Activated naive CD4-positive, alpha-beta T cell treated with anti-CD3 and anti-CD28 coated beads, Interleukin-2, amount 50 U/mL, for 72 hours (primary cell): ENCODE results near the gene MEGF11. TPM values are rescaled to one million over a fixed set of nuclear protein-coding genes. Genes with fewer than 3 reads are reported as not detected.
"Not testable (repeated sequence)": the region's sequence is repeated elsewhere in the genome, so short reads cannot be mapped to it uniquely, and the experiment has no call there.

Experiments
- ATAC-seq, 2 donors: fragments of 150-1000 bp; cut with Tn5 transposase; 2 replicates each; pipeline ENCODE4 v1.10.0; 2021; ENCODE audit warnings: mild to moderate bottlenecking in 2 of 2, moderate library complexity in 2 of 2
- DNase-seq, 2 donors: peaks; one replicate each; pipeline ENCODE4 v3.0.0; 2021 to 2022; ENCODE audit warnings: low spot score in 2 of 2
- H3K27ac Mint-ChIP-seq, 2 donors: one replicate each; pipeline ENCODE4 v1.8.0; 2022; ENCODE audit warnings: mild to moderate bottlenecking in 2 of 2, mixed read lengths in 2 of 2
- H3K36me3 Mint-ChIP-seq, 2 donors: one replicate each; pipeline ENCODE4 v1.8.0; 2022; ENCODE audit warnings: mixed read lengths in 2 of 2
- H3K9me3 Mint-ChIP-seq, 2 donors: one replicate each; pipeline ENCODE4 v1.8.0; 2022; ENCODE audit warnings: mixed read lengths in 2 of 2
- total RNA-seq, 2 donors: library from RNA; stranded (reverse); gene quantifications; one replicate each; pipeline ENCODE4 v1.2.3, GENCODE V29; 2022

The MEGF11 gene
- total RNA-seq, 2 donors from 2014 or later, result not detected

DNA sequence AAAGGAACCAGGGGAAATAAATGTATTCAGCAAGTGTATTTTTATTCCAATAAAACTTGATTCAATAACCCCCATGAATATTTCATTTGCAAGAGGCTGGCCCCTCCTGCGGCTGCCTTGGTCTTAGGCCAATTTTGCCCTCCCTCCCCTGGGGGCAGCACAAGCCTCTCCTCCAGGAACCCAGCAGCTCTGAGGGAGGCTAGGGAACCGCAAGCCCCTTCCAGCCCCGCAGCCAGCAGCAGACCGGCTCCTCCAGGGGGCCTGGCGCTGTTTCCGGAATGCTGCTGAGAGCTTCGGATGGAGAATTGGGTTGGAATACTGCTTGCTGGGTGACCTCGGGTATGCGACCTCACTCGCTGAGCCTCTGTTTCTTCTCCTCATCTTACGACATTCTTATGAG lies 234.2 kb downstream of the MEGF11 start:
- Mint-ChIP-seq H3K27ac (no peak overlapping the region), H3K9me3 (no peaks in the 10 kb centered on the region), H3K36me3 (no peaks in the 10 kb centered on the region)
- no peak for DNase-seq
- no peak for ATAC-seq

DNA sequence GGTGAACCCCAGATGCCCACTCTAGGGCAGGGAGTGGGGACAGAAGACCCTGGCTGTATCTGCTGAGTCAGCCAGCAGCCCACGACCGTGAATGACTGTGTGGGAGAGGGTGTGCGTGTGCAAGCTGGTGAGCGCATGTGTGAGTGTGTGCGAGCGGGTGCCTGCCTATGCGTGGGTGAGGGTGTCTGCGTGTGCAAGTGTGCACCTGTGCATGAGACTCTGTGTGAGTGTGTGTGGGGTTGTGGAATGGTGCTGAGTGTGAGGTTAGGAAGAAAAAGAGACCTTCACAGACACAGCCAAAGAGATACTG lies 235.1 kb downstream of the MEGF11 start:
- ATAC-seq, result no peak
- DNase-seq, result no peak
- Mint-ChIP-seq H3K27ac (no peak overlapping the region), H3K36me3 (no peaks in the 10 kb centered on the region), H3K9me3 (no peaks in the 10 kb centered on the region)

DNA sequence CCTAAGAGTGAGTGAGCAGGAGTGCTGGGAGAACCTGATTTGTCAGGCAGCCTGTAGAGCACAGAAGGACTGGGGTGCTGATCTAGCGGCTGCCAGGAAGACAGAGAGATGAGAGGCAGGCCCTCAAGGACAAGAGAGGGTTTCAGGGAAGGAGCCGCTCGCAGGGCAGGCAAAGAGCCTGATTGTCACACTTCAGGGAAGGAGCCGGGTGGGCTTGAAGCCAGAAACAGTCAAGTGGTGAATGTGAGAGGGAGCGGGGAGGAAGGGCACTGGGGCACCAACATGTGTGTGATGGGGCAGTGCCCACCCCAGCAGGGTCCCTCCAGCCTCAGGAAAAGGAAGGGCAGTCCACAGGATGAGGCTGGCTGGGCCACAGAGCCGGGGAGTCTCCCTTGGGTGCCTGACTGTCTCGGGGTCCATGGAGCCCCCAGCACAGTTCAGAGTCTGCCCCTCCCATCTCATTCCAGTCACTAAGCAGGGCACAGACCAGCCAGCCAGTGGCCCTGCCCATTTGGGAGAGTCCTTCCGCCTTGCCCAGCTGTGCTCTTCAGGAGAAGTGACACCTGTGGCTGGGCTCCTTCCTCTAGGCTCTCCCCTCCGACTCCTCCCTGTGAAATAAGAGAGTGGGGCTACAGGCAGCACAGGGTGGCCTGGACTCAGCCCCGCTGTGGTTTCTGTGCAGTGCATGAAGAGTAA lies 235.6 kb downstream of the MEGF11 start:
- Mint-ChIP-seq H3K9me3 (no peaks in the 10 kb centered on the region), H3K27ac (no peak overlapping the region), H3K36me3 (no peaks in the 10 kb centered on the region)
- DNase-seq (no peak), ATAC-seq (no peak)

DNA sequence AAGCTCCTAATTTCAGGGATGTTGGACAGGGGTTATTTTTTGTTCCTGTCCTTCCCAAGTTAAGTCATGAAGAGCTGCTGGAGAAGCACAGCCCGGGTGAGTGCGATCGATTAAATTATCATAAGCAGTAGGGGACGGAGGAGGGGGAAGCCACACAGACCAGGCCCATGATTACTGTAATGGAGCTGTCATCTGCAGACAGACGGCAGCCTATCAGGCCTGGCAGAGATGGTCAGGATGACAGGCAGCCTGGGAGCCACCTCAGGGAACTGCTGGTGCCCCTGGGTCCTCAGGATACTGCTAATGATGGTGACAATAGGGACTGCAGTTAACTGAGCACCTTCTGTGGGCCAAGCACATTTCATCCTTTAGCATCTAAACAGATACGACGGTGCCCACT lies 236.6 kb downstream of the MEGF11 start:
- ATAC-seq, result no peak
- H3K9me3 Mint-ChIP-seq, result no peaks in the 10 kb centered on the region
- DNase-seq, result no peak
- H3K36me3 Mint-ChIP-seq, result no peaks in the 10 kb centered on the region
- H3K27ac Mint-ChIP-seq, result no peak overlapping the region

DNA sequence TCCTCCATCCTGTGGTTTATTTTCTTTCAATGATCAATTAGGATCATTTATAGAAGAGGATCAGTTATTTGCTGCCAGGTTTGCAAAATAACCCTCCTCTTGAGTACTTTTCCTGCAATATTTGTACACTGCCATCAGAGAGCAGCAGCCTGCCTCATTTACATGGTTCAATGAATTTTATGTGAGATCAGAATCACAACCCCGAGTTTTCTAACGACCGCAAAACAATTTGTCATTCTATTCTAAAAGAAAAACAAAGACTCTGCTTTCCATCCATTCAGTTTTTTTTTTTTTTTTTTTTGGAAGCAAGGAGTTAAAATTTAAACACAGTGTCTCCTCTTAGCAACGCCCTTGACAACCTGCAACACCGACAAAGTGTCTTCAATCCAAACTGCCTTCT lies 237.4 kb downstream of the MEGF11 start:
- H3K9me3 Mint-ChIP-seq, result no peaks in the 10 kb centered on the region
- no peak overlapping the region for H3K27ac Mint-ChIP-seq
- ATAC-seq (no peak), DNase-seq (no peak)
- no peaks in the 10 kb centered on the region for H3K36me3 Mint-ChIP-seq

DNA sequence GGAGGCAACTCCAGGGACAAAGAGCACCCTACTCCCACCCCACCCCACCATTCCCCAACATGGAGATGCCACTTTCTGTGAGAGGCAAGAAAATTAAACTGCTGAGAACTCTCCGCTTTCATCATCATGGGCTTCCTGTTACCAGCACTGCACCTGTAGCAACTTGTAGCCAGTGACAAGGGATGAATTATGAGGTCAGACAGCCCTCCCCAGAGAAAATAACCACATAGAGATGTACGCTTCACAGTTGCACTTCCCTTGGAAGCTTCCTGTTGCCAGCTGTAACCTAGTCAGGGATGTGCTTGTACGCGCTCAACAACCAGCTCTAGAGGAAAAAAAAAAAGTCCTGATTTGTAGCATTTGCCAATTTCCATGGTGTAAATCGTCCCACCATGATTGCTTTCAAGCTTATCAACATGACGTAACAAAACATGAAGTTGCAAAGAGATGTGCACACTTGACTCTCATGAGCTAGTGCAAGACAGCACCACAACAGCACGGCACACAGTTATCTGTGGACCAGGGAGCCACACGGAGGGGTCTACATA lies 238.8 kb downstream of the MEGF11 start:
- Mint-ChIP-seq H3K36me3 (no peaks in the 10 kb centered on the region), H3K9me3 (no peaks in the 10 kb centered on the region), H3K27ac (no peak overlapping the region)
- DNase-seq (no peak), ATAC-seq (no peak)

DNA sequence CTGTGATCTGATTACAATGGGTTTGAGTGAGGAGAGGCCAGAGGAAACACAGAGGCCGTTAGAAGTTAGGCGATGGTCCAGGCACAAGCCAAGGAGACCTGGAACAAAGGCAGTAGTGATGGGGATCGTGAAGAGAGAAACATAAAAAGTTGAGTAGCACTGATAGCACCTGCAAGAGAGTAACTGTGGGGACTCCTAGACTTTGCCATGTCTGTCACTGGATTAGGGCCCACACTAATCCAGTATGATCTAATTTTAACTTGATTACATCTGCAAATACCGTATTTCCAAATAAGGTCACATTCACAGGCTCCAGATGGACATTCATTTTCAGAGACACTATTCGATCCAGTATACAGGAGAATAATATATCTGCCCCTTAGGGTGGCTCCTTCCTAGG lies 239.5 kb downstream of the MEGF11 start:
- DNase-seq (no peak), ATAC-seq (no peak)
- Mint-ChIP-seq H3K36me3 (no peaks in the 10 kb centered on the region), H3K9me3 (no peaks in the 10 kb centered on the region), H3K27ac (peak overlapping the region in 1 of 2 donors; percentile 1)

DNA sequence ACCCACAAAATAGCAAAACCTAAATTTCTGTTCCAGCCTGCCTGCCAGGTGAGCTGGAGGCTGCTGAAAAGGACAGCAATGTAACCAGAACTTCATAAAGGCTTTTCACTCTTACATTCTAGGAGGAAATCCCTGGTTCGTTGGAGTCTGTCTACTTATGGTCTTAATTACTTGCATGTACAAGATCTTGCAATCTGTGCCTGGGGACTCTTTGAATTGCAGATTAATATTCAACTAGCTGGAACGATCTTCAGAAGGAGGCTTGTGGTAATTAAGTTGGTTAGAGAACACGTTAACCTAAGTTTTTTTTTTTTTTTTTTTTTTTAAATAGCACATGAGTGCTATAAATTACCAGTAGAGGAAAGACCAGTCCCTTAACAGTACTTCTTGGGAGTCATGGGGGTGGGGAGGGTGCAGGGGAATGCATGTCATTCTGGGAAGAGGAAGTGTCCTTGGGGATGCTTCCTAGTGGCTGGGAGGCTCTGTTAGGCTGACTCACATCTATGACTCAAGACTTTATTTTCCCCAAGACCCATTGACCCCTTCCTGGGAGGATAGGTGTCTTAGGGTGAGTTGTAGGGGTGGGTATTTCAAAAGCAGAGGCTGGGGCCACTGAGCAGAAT lies 244.5 kb downstream of the MEGF11 start:
- no peaks in the 10 kb centered on the region for H3K9me3 Mint-ChIP-seq
- no peak for ATAC-seq
- no peak overlapping the region for H3K27ac Mint-ChIP-seq
- no peaks in the 10 kb centered on the region for H3K36me3 Mint-ChIP-seq
- no peak for DNase-seq

DNA sequence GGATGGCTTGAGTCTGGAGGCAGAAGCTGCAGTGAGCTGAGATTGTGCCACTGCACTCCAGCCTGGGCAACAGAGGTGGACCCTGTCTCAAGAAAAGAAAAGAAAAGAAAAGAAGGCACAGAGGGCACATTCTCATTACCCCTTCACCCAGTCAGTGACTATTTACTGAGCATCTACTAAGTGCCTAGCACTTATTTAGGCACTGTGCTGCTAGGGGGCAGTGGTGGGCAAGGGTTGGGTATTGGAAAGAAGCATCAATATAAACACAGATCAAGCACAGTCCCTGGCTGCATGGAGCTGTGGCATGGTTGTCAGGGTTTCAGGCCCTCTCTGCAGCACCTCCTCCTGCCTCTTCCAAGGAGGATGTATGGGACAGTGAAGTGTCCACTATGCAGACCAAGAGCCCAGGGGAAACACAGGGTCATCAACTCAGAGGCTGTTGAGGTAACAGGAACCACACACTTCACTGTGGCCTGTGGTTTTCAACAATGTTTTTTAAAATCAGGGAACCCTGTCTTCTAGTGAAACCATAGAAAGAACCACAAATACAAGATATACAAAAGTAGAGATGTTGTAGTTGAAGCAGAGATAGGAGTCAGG lies 245.8 kb downstream of the MEGF11 start:
- Mint-ChIP-seq H3K36me3 (no peaks in the 10 kb centered on the region), H3K27ac (no peak overlapping the region), H3K9me3 (no peaks in the 10 kb centered on the region)
- ATAC-seq (peak in 1 of 2 donors; percentile 24), DNase-seq (no peak)

DNA sequence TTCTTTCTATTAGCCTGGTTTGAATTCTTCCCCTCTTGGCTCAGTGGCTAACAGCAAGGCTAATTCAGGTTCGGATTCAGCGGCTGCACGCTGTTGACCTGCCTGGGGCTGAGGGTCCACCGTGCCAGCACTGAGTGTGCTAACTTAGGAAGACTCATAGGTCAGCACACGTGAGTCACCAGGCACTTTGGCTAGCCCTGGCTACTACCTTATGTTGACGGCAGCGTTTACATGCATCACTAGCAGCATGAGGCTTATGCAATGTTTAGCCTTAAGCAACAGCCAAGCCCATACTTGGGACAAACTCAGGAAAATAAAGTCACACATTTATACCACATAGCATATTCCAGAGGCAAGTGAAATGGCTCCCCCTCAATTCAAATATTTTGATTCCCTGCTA lies 246.6 kb downstream of the MEGF11 start:
- no peak for DNase-seq
- Mint-ChIP-seq H3K27ac (no peak overlapping the region), H3K36me3 (no peaks in the 10 kb centered on the region), H3K9me3 (no peaks in the 10 kb centered on the region)
- ATAC-seq, result no peak

DNA sequence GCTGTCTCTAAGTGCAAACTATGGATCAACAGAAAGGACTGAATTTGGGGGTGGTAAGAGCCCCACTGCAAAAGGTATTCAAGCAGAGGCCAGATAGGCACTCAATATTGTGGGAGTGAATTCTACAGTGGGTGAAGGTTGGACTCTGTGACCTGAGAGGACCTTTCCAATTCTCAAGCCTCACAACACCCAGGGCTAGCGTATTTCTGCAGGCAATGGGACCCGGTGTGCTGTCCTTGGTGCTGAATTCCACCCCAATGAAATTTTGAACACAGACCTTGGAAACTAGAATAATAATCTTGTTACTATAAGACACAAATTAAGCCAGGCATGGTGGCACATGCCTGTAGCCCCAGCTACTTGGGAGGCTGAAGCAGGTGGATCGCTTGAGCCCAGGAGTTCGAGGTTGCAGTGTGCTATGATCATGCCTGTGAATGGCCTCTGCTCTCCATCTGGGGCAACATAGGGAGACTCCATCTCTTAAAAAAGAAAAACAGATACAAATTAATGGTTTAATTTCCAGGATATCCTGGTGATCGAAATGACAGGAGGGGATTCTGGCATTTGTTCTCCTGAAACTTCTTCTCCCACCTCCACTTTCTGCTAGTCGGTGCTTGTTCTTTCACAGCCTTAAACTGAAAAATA lies 248.8 kb downstream of the MEGF11 start:
- H3K36me3 Mint-ChIP-seq, result no peaks in the 10 kb centered on the region
- H3K9me3 Mint-ChIP-seq, result no peaks in the 10 kb centered on the region
- ATAC-seq (no peak), DNase-seq (peak in 1 of 2 donors; percentile 24)
- no peak overlapping the region for H3K27ac Mint-ChIP-seq

DNA sequence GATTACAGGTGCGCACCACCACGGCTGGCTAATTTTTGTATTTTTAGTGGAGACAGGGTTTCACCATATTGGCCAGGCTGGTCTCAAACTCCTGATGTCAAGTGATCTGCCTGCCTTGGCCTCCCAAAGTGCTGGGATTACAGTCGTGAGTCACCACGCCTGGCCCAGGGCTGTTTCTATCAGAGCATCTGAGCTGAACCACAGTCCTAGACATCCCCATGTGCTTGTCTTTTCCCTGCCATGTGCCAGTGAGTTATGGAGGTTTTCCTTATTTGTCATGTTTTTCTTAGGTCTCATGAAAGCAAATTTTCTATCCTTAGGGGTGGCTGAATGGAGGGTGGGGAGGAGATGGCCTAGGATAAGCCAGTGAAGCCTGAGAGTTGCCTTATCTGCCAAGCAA lies 250.4 kb downstream of the MEGF11 start:
- not testable (repeated sequence) for H3K36me3 Mint-ChIP-seq, H3K9me3 Mint-ChIP-seq, DNase-seq, ATAC-seq, H3K27ac Mint-ChIP-seq

DNA sequence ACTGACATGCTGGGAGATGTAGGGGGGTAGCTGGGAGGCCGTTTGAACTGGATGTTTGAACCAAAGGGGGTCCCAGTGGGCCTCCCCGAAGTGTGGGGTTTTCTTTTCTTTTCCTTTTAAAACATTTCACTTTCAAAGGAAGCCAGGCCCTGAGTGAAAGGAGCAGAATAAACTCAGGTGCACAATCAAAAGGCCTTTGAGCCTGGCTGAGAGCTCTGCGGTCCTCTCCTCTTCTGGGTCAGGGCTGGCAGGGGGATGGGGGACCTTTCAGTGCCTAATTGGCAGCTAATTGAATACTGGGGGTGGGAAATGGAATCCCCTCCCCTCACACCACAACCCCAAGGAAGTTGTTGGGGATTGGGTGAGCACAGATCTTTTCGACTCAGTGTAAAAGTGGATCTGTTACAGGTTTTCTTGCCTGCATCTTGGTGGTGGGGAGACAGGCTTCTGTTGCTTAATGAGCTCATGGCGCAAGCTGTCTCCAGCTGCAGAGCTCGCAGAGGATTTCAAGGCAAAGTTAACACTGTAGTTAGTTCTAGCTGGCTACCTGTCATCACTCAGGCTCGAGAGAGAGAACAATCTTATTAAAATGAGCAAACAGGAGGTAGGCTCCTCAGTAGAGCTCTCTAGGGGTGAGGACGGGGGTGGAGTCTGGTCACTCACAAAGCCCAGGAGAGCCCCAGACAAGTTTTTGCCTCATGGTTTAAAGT lies 251.7 kb downstream of the MEGF11 start:
- Mint-ChIP-seq H3K27ac (no peak overlapping the region), H3K9me3 (no peaks in the 10 kb centered on the region), H3K36me3 (no peaks in the 10 kb centered on the region)
- ATAC-seq, result no peak
- no peak for DNase-seq

DNA sequence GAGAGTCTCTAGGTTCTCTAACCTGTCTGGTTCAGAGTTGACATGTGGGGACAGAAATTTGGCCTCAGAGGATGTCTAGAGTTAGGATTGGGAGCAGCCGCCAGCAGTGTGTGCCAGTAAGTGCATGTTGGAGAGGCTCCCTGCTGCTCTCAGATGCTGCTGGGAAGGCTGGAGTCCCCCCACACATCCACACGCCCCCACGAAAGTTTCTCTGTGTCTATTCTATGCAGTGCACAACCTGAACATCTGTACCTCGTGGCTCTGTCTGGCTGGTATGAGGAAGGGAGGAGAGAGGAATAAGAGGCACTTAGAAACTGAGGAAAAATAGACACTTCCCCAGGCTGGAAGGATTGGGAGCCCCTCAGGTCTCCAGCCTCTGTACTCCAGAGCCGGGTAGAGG lies 252.5 kb downstream of the MEGF11 start:
- Mint-ChIP-seq H3K9me3 (no peaks in the 10 kb centered on the region), H3K36me3 (no peaks in the 10 kb centered on the region), H3K27ac (no peak overlapping the region)
- no peak for ATAC-seq
- no peak for DNase-seq

DNA sequence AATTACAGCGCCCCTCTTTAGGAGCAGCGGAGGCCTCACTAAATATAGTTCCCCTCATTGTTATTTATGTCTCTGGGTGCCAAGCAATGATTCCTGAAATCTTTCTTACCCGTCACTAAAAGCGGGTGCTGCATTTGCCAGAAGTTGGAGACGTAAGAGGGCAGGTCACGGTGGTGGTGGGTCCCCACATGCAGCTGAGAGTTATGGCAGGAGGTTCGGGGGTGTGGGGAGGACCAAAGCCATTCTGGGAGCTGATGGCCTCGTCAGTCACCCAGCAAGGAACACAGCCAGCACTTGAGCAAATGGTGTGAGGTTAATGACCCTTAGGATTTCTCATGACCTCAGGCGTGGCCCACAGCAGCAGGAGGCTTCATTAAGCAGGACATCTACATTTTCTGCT lies 255.1 kb downstream of the MEGF11 start:
- no peak overlapping the region for H3K27ac Mint-ChIP-seq
- H3K9me3 Mint-ChIP-seq, result no peaks in the 10 kb centered on the region
- DNase-seq, result no peak
- no peak for ATAC-seq
- no peaks in the 10 kb centered on the region for H3K36me3 Mint-ChIP-seq

DNA sequence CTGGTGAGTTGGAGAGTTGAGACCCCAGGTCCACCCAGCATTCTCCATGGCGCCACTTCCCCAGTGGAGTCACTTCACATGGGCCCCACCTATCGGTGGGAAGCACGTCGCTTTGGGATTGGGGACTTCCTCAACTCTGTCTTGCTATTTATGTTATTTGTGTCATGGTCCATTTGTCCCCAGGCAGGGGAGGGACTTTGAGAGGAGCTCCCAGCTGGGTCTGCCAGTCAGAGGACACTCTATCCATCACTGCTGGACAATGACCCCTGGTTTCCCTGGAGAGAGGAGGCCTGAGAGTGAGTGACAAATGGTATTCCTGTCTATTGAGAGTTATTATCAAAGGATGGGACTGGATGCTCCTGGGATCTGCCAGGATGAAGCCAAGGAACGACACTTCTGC lies 256.6 kb downstream of the MEGF11 start:
- Mint-ChIP-seq H3K36me3 (no peaks in the 10 kb centered on the region), H3K9me3 (no peaks in the 10 kb centered on the region), H3K27ac (no peak overlapping the region)
- no peak for ATAC-seq
- DNase-seq, result no peak

DNA sequence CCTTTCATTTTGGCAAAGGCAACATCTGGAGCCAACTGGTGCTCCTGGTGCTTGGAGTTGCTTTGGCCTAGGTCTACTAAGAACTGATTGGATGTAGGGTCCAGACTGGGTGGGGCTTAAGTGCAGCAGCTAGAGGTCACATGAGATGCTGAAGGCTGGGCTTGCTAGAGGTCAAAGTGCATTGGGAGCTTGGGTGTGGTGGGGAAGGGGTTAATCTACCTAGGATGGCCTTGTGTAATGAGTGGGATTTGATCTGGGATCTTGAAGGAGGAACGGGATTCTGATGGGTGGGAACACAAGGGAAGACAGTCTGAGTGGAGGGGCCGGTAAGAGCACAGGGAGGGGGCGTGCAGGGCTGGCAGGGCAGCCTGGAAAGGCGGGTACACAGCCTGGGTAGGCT lies 258.7 kb downstream of the MEGF11 start:
- DNase-seq (no peak), ATAC-seq (no peak)
- no peaks in the 10 kb centered on the region for H3K9me3 Mint-ChIP-seq
- H3K36me3 Mint-ChIP-seq, result no peaks in the 10 kb centered on the region
- no peak overlapping the region for H3K27ac Mint-ChIP-seq
